Body of pancreas (tissue), 4 donors: ENCODE results near the gene CCND1. TPM values are rescaled to one million over a fixed set of nuclear protein-coding genes. Genes with fewer than 3 reads are reported as not detected.

Experiments used
- ATAC-seq: fragments of 150-250 bp; one replicate; pipeline ENCODE4 v1.9.1; 2016
- DNase-seq, 4 donors: peaks; one replicate each; pipeline ENCODE4 v3.0.0-alpha.2; 2019
- H3K27ac ChIP-seq, 4 donors: fragments of 200-600 bp; sonication (generic); 1 replicate in 3 of 4; 2 replicates in 1 of 4; pipeline versions ENCODE4 v1.5.1 to v1.6.1; 2016 to 2019; ENCODE audit warnings: mild to moderate bottlenecking in 1 of 4, mixed read lengths in 1 of 4, moderate library complexity in 1 of 4
- H3K27me3 ChIP-seq, 2 donors: fragments of 200-600 bp; sonication (generic); one replicate each; pipeline ENCODE4 v1.6.0; 2016; ENCODE audit warnings: mild to moderate bottlenecking in 1 of 2
- H3K36me3 ChIP-seq, 2 donors: fragments of 200-600 bp; sonication (generic); replicated peaks in 1 of 2; 2 replicates each; pipeline ENCODE4 v1.5.1; 2016; ENCODE audit warnings: low read depth in 2 of 2; ENCODE audit not compliant: insufficient read depth in 1 of 2
- H3K4me1 ChIP-seq: fragments of 200-600 bp; sonication (generic); one replicate; pipeline ENCODE4 v1.6.0; 2016
- H3K4me3 ChIP-seq, 2 donors: fragments of 200-600 bp; sonication (generic); 1 replicate in 1 of 2; 2 replicates in 1 of 2; pipeline ENCODE4 v1.5.1; 2016 to 2019
- H3K9me3 ChIP-seq, 3 donors: fragments of 200-600 bp; sonication (generic); 1 replicate in 2 of 3; 2 replicates in 1 of 3; pipeline ENCODE4 v1.5.1; 2016
- POLR2A ChIP-seq, 3 donors: fragments of 450-650 bp; IDR thresholded peaks; one replicate each; pipeline ENCODE4 v1.6.1; 2016; ENCODE audit warnings: antibody characterized with exemption in 3 of 3, mild to moderate bottlenecking in 2 of 3
- WGBS, 2 donors: methylation state at CpG; one replicate each; pipeline ENCODE4 v1.1.5; 2017; 5-methylcytosine and 5-hydroxymethylcytosine counted together
- intact Hi-C: fragments of 100-400 bp; cut with DNase I; formaldehyde crosslinking; loops from one replicate; pipeline ENCODE4 v1.15.1; 2023
- total RNA-seq, 2 donors: library from RNA; depleted of rRNA; stranded (reverse); fragments of >200 nt; gene quantifications; one replicate each; pipeline ENCODE4 v1.1.0, GENCODE V29; 2016
- TF ChIP-seq, protein P1 (sequence below), 7 experiments: fragments of 450-650 bp in 4 of 7; fragments of 200-600 bp in 3 of 7; sonication (generic) in 3 of 7; IDR thresholded peaks; one replicate each; pipeline ENCODE4 v1.5.1; 2016 to 2019; ENCODE audit warnings: antibody characterized with exemption in 7 of 7

CCND1 gene
- total RNA-seq, 2 donors from 2014 or later, result 90.3 to 201 TPM

DNA sequence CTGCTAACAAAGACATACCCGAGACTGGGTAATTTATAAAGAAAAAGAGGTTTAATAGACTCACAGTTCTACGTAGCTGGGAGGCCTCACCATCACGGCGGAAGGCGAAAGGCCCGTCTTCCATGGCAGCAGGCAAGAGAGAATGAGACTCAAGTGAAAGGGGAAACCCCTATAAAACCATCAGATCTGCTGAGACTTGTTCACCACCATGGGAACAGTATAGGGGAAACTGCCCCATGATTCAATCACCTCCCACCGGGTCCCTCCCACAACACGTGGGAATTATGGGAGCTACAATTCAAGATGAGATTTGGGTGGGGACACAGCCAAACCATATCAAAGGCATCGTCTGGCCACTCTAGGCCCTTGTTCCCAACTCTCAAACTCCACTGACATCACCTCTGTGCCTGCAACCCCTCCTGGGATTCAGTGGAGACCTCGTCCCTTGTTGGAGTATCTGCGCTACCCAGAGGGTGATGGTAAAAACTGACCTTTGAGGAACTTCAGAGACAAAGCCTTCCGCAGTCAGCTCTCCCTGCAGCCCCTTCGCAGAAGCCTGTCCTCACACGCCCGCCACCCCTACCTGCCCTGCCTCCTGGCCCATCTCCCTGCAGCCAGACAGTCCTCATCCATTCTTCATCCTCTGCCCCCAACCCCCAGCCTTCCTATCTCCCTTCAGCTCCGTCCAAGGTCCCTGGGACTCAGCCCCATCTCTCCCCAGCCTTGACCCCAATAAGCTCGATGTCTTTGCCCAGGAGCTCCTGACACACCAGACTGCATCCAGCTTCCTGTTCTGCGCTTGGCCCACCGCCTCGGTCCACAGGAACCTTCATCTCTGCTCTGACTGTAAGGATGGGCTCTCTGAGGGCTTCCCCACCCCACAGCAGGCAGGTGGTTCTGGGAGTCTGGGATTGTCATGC is 15.8 kb downstream of the CCND1 start:
- H3K4me3 ChIP-seq, result no peak overlapping the region

DNA sequence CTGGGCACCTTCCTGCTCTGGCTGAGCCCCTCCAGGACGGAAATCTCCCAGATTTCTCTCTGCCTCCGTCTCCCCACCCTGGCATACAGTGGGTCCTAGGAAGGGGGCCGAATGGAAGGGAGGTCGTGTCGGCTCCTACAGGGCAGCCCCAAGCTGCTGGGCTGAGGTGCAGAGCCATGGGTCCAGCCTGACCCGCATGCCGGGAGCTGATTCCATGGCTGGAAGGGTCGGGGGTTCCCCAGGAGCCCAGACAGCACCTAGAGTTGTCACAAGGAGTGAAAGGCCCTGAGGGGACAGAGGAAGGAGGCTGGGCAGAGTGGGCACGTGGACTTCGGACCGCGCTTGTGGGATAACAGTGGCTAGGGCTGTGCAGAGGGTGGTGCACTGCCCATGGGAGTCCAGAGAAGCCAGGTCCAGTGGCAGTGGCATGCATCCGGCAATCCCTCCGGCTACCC is 16.5 kb downstream of the CCND1 start:
- Histone ChIP-seq H3K4me1 (peaks cover 14% of the 10 kb centered on the region), H3K27ac (no peak overlapping the region), H3K36me3 (no peaks in the 10 kb centered on the region), H3K4me3 (no peak overlapping the region), H3K27me3 (no peaks in the 10 kb centered on the region), H3K9me3 (no peaks in the 10 kb centered on the region)
- ATAC-seq (no peak), DNase-seq (no peak)
- TF ChIP-seq POLR2A (IDR thresholded peaks at IDR 0.05), result no peak
- intact Hi-C loops, result no loop called here
- WGBS, 2 donors, result 63 to 73% methylated on average over 7 to 14 of the region's 14 CpGs

More for the DNA sequence above, 15.8 kb downstream of the CCND1 start:
- 73 to 77% methylated on average over 20 of the region's 20 CpGs for WGBS, 2 donors
- Histone ChIP-seq H3K27me3 (no peaks in the 10 kb centered on the region), H3K36me3 (peaks cover 0 to under 1% of the 10 kb centered on the region in 2 donors), H3K9me3 (no peaks in the 10 kb centered on the region), H3K27ac (no peak overlapping the region), H3K4me1 (peaks cover 14% of the 10 kb centered on the region)
- DNase-seq, result peak in 1 of 4 donors; percentile 4
- TF ChIP-seq POLR2A (IDR thresholded peaks at IDR 0.05), result no peak
- TF ChIP-seq, protein P1, sequence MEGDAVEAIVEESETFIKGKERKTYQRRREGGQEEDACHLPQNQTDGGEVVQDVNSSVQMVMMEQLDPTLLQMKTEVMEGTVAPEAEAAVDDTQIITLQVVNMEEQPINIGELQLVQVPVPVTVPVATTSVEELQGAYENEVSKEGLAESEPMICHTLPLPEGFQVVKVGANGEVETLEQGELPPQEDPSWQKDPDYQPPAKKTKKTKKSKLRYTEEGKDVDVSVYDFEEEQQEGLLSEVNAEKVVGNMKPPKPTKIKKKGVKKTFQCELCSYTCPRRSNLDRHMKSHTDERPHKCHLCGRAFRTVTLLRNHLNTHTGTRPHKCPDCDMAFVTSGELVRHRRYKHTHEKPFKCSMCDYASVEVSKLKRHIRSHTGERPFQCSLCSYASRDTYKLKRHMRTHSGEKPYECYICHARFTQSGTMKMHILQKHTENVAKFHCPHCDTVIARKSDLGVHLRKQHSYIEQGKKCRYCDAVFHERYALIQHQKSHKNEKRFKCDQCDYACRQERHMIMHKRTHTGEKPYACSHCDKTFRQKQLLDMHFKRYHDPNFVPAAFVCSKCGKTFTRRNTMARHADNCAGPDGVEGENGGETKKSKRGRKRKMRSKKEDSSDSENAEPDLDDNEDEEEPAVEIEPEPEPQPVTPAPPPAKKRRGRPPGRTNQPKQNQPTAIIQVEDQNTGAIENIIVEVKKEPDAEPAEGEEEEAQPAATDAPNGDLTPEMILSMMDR (IDR thresholded peaks at IDR 0.05), result no peak
- intact Hi-C loops, result no loop called here
- no peak for ATAC-seq

GRCh38 chr11:69657911-69658625 is 17.1 kb downstream of the CCND1 start:
- DNase-seq, result peak in 1 of 4 donors; percentile 5
- H3K27me3 ChIP-seq, result no peaks in the 10 kb centered on the region
- intact Hi-C loops, result no loop called here
- H3K4me1 ChIP-seq, result peaks cover 14% of the 10 kb centered on the region
- WGBS, 2 donors, result 59 to 100% methylated on average over 1 to 27 of the region's 27 CpGs
- H3K9me3 ChIP-seq, result no peaks in the 10 kb centered on the region
- ATAC-seq, result no peak
- TF ChIP-seq, protein P1 (IDR thresholded peaks at IDR 0.05), result no peak
- TF ChIP-seq POLR2A (IDR thresholded peaks at IDR 0.05), result no peak
- no peaks in the 10 kb centered on the region for H3K36me3 ChIP-seq
- H3K27ac ChIP-seq, result no peak overlapping the region
- H3K4me3 ChIP-seq, result no peak overlapping the region

DNA sequence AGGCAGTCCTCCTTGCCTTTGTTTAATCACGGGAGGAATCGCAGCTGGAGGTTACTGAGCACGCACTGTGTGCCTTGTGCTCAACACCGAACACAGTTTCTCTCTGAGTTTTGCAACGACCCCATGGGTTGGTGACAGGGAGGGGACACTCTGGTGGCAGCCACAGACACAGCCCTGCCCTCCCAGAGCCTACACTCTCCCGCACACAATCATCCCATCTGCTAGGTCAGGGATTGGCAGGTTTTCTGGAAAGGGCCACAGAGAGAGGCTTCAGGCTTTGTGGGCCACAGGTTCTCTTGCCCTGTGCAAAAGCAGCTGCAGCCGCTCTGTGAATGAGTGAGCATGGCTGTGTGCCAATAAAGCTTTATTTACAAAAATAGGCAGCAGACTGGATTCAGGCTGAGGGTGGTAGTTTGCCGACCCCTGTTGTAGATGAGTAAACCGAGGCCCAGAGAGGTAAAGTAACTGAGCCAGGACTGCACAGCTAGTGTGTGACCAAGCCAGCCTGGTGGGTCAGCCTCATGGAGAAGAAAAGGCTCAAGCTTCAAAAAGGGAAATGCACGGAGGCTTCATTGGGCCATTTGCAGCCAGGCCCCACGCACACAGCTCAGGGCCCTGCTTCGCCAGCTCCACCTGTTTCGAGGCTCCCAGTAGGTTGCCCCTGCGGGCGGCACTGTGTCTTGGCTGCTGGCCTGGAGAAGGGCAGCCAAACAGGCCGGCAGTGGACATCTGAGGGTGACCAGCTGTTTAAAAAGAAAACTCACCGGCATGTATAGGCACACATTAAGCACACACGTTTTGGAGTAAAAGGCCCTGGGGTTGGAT is 17.9 kb downstream of the CCND1 start:
- Histone ChIP-seq H3K27me3 (no peaks in the 10 kb centered on the region), H3K9me3 (no peaks in the 10 kb centered on the region), H3K36me3 (no peaks in the 10 kb centered on the region), H3K4me3 (no peak overlapping the region), H3K27ac (no peak overlapping the region), H3K4me1 (peaks cover 14% of the 10 kb centered on the region)
- DNase-seq (no peak), ATAC-seq (no peak)
- WGBS, 2 donors, result 74 to 80% methylated on average over 14 to 17 of the region's 18 CpGs
- TF ChIP-seq, protein P1 (IDR thresholded peaks at IDR 0.05), result no peak
- TF ChIP-seq POLR2A (IDR thresholded peaks at IDR 0.05), result no peak
- intact Hi-C loops, result no loop called here
